ENCODE measurements around the gene CD300LF.

DNA sequence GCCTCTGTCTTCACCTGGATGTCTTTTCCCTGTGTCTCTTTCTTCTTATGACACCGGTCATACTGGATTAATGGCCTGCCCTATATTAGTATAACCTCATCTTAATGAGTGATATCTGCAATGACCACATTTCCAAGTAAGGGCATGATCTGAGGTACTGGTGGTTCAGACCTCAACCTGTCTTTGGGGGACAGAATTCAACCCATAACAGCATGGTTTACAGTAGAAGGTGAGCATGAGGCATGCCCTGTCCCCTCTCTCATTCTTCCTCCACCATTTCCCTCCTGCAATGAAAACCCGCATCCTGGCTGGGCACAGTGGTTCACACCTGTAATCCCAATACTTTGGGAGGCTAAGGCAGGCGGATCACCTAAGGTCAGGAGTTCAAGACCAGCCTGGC, 21.5 kb upstream of the CD300LF start:
- TF ChIP-seq, protein P1, sequence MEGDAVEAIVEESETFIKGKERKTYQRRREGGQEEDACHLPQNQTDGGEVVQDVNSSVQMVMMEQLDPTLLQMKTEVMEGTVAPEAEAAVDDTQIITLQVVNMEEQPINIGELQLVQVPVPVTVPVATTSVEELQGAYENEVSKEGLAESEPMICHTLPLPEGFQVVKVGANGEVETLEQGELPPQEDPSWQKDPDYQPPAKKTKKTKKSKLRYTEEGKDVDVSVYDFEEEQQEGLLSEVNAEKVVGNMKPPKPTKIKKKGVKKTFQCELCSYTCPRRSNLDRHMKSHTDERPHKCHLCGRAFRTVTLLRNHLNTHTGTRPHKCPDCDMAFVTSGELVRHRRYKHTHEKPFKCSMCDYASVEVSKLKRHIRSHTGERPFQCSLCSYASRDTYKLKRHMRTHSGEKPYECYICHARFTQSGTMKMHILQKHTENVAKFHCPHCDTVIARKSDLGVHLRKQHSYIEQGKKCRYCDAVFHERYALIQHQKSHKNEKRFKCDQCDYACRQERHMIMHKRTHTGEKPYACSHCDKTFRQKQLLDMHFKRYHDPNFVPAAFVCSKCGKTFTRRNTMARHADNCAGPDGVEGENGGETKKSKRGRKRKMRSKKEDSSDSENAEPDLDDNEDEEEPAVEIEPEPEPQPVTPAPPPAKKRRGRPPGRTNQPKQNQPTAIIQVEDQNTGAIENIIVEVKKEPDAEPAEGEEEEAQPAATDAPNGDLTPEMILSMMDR (IDR thresholded peaks at IDR 0.05; ENCODE audit: borderline replicate concordance, extremely low read depth, low read length, poor library complexity, severe bottlenecking) = no peak
- no peak for TF ChIP-seq EZH2 (IDR thresholded peaks at IDR 0.05; ENCODE audit: borderline replicate concordance, low read depth, low read length, severe bottlenecking)
